GM12801 (cell line): ENCODE data around the gene SP6.

ENCODE experiments used
- TF ChIP-seq, protein P1 (sequence below): IDR thresholded peaks from one replicate; pipeline ENCODE4 v1.5.1; 2011; ENCODE audit warnings: control low read depth; ENCODE audit not compliant: insufficient read length; ENCODE audit errors: extremely low read depth

SP6 gene

DNA sequence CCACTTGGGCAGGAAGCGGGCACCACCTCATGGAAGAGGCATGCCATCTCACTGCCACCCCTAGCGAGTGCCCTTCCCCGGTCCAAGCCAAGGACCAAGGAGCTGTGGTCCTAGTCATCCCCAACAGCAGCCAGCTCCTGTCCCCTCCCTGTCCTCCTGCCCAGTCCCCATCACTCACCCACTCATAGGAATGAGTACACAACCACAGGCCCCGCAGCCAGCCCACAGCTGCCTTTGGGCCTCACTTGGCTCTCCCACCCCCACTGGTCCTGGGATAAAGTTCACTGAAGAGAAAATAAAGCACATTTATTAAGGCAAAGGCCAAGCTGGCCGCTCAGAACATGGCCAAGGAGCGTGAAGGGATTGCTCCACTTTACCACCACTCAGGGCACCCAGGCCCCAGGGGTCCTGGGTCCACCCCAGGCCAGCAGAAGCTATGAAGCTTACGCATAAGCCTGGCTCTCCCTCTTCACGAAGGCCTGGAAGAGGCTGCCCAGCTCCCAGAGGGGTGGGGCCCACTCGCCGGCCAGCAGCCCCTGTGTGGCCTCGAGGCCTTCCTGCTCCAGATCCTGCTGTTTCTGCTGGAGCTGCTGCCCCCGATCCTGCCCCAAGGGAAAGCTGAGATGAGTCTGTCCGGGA, 13.4 kb downstream of the SP6 start:
- TF ChIP-seq, protein P1, sequence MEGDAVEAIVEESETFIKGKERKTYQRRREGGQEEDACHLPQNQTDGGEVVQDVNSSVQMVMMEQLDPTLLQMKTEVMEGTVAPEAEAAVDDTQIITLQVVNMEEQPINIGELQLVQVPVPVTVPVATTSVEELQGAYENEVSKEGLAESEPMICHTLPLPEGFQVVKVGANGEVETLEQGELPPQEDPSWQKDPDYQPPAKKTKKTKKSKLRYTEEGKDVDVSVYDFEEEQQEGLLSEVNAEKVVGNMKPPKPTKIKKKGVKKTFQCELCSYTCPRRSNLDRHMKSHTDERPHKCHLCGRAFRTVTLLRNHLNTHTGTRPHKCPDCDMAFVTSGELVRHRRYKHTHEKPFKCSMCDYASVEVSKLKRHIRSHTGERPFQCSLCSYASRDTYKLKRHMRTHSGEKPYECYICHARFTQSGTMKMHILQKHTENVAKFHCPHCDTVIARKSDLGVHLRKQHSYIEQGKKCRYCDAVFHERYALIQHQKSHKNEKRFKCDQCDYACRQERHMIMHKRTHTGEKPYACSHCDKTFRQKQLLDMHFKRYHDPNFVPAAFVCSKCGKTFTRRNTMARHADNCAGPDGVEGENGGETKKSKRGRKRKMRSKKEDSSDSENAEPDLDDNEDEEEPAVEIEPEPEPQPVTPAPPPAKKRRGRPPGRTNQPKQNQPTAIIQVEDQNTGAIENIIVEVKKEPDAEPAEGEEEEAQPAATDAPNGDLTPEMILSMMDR = no peak

DNA sequence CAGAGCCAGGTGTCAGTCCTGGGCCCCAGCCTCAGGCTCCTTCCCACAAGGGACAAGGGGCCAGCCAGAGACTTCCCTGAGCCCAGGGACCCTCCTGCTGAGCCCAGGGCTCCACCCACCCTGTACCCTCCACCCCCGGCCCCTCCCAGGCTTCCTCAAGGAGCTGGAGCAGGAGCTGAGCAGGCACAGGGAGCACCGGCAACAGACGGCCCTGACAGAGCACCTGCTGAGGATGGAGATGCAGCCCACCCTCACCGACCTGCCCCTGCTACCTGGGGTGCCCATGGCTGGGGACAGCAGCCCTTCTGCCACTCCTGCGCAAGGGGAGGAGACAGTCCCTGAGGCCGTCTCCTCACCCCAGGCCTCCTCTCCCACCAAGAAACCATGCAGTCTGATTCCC, 14.4 kb downstream of the SP6 start:
- TF ChIP-seq, protein P1 = no peak

DNA sequence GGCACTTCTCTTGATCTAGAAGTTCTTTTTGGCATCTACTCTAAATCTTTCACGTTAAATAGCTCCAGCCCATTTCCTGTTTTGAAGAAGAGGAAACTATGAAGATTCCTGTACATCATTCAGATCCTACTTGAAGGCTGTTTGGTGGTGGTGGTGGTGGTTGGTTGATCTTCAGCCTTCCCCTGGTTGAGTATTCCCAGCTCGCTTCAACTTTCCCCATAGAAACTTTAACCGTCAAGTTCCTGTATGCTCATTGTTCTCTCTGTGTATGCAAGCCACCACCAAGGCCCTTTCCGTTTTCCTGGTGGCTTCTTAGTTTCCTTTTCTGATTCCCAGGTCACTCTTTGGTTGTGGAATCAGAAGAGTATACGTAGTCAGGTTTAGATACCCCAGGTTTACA, 16.2 kb downstream of the SP6 start:
- TF ChIP-seq, protein P1 = no peak

DNA sequence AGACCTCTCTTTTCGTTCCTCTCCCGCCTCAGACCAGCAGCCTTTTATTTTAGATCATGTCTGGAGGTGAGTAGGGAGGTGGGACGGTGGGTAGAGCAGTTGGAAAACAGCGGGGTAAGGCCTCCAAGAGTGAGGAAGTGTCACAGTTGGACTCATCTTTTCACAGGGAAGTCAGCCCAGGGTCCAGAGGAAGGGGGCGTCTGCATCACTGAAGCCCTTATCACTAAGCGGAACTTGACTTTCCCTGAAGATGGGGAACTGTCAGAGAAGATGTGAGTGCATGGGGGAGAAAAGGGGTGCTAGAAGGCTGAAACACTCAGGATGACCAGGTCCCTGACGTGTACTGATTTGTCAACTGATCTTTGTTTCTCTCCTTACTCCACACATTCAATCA, 19.0 kb downstream of the SP6 start:
- TF ChIP-seq, protein P1 = no peak

DNA sequence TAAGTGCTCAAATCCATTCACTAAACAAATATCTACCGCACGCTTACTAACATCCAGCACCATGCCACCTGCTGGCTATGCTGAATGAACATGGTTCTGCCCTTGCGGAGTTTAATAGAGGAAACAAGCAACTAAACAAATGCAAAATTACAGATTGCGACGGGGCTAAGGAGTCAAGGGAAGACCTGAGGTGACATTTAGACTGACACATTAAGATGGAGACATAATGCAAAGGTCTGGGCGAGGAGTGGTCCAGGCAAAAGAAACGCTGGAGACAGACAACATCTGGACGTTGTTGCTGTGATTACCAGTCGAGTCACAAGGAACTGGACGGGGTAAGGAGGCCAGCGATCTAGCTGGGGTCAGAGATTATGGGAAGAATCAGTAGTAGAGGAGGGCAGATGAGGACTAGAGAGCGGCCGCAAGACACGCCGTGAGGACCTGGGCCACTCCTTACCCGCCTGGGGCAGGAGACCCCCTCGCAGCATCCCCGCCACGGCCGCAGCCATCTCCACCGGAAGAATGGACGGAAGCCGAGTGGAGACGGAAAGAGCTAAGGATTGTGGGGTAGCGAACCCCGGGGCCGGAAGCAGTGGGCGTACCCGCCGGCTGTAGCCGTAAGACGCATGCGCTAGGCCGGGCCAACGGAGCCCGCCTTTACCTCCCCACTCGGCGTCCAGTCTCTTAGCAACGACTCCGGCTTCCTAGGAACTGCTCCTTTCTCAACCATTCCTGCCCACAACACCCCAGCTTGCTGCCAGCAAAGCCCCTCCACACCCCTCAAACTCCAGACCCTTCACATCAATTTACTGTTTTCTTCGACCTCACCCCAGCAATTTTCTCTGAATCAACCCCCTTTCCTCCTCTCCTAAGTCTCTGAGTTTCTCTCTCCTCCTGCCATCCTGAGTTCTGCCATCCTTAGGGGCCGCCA, 19.7 kb downstream of the SP6 start, which contains the start of the genes LRRC46 and MRPL10:
LRRC46 (plus strand) TSS at position 668 of the 931 bp plus-strand sequence. CDS start 320 bp downstream, outside the sequence.
MRPL10 (minus strand) TSS at position 539 of the 931 bp plus-strand sequence; CDS start at position 509, 30 bp downstream.
- TF ChIP-seq, protein P1 = no peak

DNA sequence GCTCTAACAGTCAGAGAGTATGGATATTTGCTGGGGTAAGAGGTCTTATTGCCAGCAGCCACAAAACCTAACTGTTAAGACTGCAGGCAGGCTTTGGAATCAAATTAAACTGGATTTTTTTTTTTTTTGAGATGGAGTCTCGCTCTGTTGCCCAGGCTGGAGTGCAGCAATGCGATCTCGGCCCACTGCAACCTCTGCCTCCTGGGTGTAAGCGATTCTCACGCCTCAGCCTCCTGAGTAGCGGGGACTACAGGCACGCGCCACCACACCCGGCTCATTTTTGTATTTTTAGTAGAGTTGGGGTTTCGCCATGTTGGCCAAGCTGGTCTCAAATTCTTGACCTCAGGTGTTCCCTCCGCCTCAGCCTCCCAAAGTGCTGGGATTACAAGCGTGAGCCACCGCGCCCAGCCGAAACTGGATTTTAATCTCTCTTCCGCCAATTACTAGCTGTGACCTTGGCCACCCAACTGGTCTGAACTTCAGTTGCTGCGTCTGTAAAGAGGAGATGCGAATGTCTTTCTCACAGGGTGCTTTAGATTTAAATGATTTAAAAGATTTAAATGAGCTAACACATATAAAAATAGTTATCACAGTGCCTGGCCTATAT, 20.5 kb downstream of the SP6 start:
- TF ChIP-seq, protein P1 = no peak

DNA sequence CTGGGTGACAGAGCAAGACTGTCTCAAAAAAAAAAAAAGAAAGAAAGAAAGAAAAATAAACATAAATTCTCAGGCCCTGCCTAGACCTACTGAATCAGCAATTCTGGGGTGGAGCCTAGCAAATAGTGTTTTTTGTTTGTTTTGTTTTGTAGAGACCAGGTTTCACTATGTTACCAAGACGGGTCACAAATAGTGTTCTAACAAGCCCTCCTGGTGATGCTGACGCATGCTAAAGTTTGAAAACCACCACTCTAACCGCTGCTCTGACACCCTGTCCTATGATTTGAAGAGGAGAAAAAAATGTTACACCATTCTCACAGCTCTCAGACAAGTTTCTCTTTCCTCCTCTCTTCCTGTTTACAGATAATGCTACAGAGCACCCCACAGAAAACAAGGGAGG, 21.1 kb downstream of the SP6 start:
- TF ChIP-seq, protein P1 = no peak
